Suprapubic skin (tissue), 4 donors: Measurements from ENCODE around the gene NELL1.

Experiments
- EP300 ChIP-seq: sonication (generic); formaldehyde crosslinking; IDR thresholded peaks from one replicate; pipeline ENCODE4 v1.6.1; 2017; ENCODE audit warnings: antibody characterized with exemption
- POLR2A ChIP-seq, 2 donors: fragments of 450-650 bp; IDR thresholded peaks; one replicate each; pipeline ENCODE4 v1.6.1; 2017; ENCODE audit warnings: antibody characterized with exemption in 2 of 2, mild to moderate bottlenecking in 2 of 2, moderate library complexity in 2 of 2
- POLR2AphosphoS5 ChIP-seq, 3 donors: sonication (generic); formaldehyde crosslinking; IDR thresholded peaks; one replicate each; pipeline ENCODE4 v1.6.1; 2017; ENCODE audit warnings: antibody characterized with exemption in 3 of 3
- TF ChIP-seq, protein P1 (sequence below), 2 donors: fragments of 200-600 bp in 1 of 2; fragments of 450-650 bp in 1 of 2; sonication (generic) in 1 of 2; IDR thresholded peaks; one replicate each; pipeline ENCODE4 v1.5.1; 2016 to 2019; ENCODE audit warnings: antibody characterized with exemption in 2 of 2, mild to moderate bottlenecking in 1 of 2, moderate library complexity in 1 of 2

DNA sequence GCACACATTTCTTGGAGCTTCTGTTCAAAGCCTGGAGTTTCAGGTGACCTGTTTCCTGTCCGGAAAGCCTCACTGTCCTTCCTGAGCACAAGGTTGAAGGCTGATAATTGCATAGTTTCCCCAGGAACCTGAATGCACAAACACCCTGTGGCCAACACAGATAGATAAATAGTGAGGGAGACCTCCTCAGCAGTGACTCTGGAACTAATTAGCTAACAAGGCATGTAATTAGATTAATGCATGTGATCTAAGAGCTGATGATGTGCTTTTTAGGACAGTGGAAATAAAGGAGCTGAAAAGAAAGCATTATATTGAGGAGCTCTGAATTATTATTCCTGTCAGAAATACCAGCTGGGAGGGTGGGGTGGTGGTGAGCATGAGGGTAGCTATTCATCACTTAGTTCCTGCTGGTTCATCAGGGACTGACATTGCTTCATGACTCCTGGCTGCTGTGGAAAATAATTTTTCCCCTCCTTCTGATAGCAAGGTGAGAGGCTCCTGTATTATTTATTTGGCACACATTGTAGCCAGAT lies 101.1 kb downstream of the NELL1 start:
- no peak for TF ChIP-seq POLR2A (IDR thresholded peaks at IDR 0.05)
- TF ChIP-seq, protein P1, sequence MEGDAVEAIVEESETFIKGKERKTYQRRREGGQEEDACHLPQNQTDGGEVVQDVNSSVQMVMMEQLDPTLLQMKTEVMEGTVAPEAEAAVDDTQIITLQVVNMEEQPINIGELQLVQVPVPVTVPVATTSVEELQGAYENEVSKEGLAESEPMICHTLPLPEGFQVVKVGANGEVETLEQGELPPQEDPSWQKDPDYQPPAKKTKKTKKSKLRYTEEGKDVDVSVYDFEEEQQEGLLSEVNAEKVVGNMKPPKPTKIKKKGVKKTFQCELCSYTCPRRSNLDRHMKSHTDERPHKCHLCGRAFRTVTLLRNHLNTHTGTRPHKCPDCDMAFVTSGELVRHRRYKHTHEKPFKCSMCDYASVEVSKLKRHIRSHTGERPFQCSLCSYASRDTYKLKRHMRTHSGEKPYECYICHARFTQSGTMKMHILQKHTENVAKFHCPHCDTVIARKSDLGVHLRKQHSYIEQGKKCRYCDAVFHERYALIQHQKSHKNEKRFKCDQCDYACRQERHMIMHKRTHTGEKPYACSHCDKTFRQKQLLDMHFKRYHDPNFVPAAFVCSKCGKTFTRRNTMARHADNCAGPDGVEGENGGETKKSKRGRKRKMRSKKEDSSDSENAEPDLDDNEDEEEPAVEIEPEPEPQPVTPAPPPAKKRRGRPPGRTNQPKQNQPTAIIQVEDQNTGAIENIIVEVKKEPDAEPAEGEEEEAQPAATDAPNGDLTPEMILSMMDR (IDR thresholded peaks at IDR 0.05), result no peak
- TF ChIP-seq EP300, result no peak
- no peak for TF ChIP-seq POLR2AphosphoS5 (IDR thresholded peaks at IDR 0.05)
